ENCODE measurements around the gene MAN1B1. TPM values are rescaled to one million over a fixed set of nuclear protein-coding genes. Genes with fewer than 3 reads are reported as not detected.
"Not testable (repeated sequence)": the region's sequence is repeated elsewhere in the genome, so short reads cannot be mapped to it uniquely, and the experiment has no call there.

The MAN1B1 gene
- total RNA-seq, 1 donor from 2014 or later = 41.9 TPM

- no peak for TF ChIP-seq CTCF (IDR thresholded peaks at IDR 0.05)
- intact Hi-C loops (cut with DNase I) = no loop called here
- Histone ChIP-seq H3K4me1 (peaks cover 7% of the 10 kb centered on the region), H3K4me3 (no peak overlapping the region), H3K27me3 (ENCODE audit: low read depth) (no peaks in the 10 kb centered on the region), H3K36me3 (no peaks in the 10 kb centered on the region), H3K27ac (no peak overlapping the region), H3K9me3 (no peaks in the 10 kb centered on the region)
- DNase-seq = no peak
- ATAC-seq = no peak
Observed at GRCh38 chr9:137062384-137062783, 24.4 kb upstream of the MAN1B1 start.

GRCh38 chr9:137062798-137063197, 24.0 kb upstream of the MAN1B1 start:
- H3K27me3 ChIP-seq (ENCODE audit: low read depth); H3K4me3 ChIP-seq; H3K27ac ChIP-seq; H3K36me3 ChIP-seq; H3K4me1 ChIP-seq; intact Hi-C loops (cut with DNase I); ATAC-seq; DNase-seq; H3K9me3 ChIP-seq: not testable (repeated sequence)

GRCh38 chr9:137063311-137064026, 23.3 kb upstream of the MAN1B1 start:
- ATAC-seq (no peak), DNase-seq (no peak)
- intact Hi-C loops (cut with DNase I) = no loop called here
- Histone ChIP-seq H3K9me3 (no peaks in the 10 kb centered on the region), H3K27ac (no peak overlapping the region), H3K27me3 (ENCODE audit: low read depth) (peaks cover under 1% of the 10 kb centered on the region), H3K4me3 (no peak overlapping the region), H3K4me1 (peaks cover 7% of the 10 kb centered on the region), H3K36me3 (no peaks in the 10 kb centered on the region)
- no peak for TF ChIP-seq CTCF (IDR thresholded peaks at IDR 0.05)

- peak; percentile 96 for TF ChIP-seq CTCF (IDR thresholded peaks at IDR 0.05)
- ATAC-seq = peak; percentile 75 to 77
- Histone ChIP-seq H3K27ac (no peak overlapping the region), H3K27me3 (ENCODE audit: low read depth) (peaks cover 8% of the 10 kb centered on the region), H3K4me1 (peaks cover 7% of the 10 kb centered on the region), H3K36me3 (no peaks in the 10 kb centered on the region), H3K9me3 (no peaks in the 10 kb centered on the region), H3K4me3 (no peak overlapping the region)
- intact Hi-C loops (cut with DNase I) = no loop called here
- peak; percentile 85 for DNase-seq
Observed at GRCh38 chr9:137064027-137064879, 22.5 kb upstream of the MAN1B1 start.

- no peak for ATAC-seq
- intact Hi-C loops (cut with DNase I) = no loop called here
- Histone ChIP-seq H3K9me3 (no peaks in the 10 kb centered on the region), H3K36me3 (no peaks in the 10 kb centered on the region), H3K4me1 (peaks cover 10% of the 10 kb centered on the region), H3K4me3 (no peak overlapping the region), H3K27me3 (ENCODE audit: low read depth) (peaks cover 14% of the 10 kb centered on the region), H3K27ac (no peak overlapping the region)
- no peak for DNase-seq
- TF ChIP-seq CTCF (IDR thresholded peaks at IDR 0.05) = no peak
Observed at GRCh38 chr9:137064880-137065164, 22.0 kb upstream of the MAN1B1 start.
